Activated naive CD4-positive, alpha-beta T cell treated with Interleukin-2 at 50 U/mL for 16 hours (primary cell): ENCODE data around the gene RPS6KA1.
"Not testable (repeated sequence)": the region's sequence is repeated elsewhere in the genome, so short reads cannot be mapped to it uniquely, and the experiment has no call there.

Experiments used
- DNase-seq: peaks from one replicate; pipeline ENCODE4 v3.0.0-alpha.2; 2020

RPS6KA1 gene

GRCh38 chr1:26603856-26604255, 74.3 kb downstream of the RPS6KA1 start:
- DNase-seq: no peak

DNA sequence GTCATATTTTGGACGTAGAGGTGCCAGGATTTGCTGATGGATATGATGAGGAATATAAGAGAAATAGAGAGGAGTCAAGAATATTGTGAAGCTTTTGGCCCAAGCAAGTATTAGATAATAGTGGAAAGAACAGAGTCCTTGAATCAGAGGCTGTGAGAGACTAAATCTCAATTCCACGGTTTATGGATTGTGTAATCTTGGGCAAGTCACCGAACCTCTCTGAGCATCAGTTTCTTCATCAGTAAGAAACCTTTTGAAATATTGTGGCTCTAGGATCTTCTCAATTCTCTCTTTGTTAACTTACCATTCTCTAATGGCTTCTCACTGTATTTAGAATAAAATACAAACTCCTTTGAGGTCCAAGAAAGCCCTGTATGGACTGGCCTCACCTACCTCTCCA, 77.6 kb downstream of the RPS6KA1 start:
- no peak for DNase-seq

- DNase-seq: no peak
Observed at GRCh38 chr1:26608895-26609294, 79.3 kb downstream of the RPS6KA1 start.

DNA sequence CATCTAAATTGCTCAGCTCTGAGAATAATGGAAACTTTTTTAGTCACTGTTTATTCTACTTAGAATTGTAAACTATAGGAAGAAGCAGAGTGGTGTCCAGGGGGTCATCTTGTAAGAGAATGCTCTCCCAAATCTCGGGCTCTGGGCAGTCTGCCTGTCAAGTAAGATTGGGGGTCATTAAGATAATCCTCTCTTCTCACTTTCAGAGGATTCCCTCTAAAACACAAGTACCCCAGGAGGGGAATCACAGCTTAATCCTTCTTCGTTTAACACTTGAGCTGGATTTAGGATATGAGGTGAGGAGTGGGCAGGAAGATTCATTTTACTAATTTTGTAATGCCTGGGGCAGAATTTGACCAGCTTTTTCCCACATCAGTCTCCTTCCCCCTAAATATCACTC, 81.2 kb downstream of the RPS6KA1 start:
- DNase-seq: no peak

DNA sequence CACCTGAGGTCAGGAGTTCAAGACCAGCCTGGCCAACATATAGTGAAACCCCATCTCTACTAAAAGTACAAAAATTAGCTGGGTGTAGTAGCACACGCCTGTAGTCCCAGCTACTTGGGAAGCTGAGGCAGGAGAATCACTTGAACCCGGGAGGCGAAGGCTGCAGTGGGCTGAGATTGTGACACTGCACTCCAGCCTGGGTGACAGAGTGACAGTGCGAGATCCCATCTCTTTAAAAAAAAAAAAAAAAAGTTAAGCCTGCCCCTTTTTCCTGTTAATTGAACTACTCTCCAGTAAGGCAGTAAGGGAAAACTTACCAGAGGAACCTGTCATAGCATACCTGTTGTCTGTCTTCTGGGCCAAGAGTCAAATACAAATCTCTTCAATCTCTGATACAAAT, 83.1 kb downstream of the RPS6KA1 start:
- not testable (repeated sequence) for DNase-seq

GRCh38 chr1:26614655-26615411, 85.3 kb downstream of the RPS6KA1 start:
- DNase-seq: no peak

DNA sequence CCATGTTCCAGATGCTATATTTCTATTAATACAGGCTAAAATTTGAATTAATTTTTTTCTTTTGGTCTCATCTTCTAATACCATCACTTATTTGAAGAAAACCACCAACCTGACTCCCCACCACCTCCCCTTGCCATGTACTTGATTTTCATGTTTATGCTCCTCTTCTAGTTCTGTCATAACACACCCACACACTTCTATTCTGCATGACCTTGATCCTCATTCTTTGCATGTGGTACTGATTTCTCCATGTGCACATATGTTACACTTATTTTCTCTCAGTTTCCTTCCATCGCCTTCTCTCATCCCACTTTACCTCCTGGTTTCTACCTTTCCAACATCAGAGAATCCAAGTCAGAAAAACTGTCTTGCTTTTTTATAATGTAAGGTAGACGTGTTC, 87.3 kb downstream of the RPS6KA1 start:
- no peak for DNase-seq

DNA sequence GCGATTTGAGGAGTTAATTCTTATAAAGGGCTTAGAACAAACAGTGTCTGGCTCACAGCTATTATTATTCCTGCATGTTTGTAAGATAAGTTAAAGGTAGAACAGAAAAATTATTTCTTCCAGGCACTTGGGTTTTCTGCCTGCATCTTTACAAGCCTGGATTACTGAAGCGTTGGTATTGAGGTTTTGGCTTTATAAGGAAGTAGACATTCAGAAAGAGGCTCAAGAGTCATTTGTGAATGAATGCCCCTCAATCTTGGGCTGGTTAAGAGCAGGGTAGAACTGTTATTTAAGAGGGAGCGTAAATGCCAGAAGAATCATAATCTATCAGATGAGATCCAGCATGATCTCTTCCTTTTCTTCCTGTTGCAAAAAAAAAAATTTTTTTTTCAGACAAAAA, 89.0 kb downstream of the RPS6KA1 start:
- DNase-seq: no peak
